ENCODE results near the gene TYRP1.

GRCh38 chr9:12708562-12709298 lies 15.5 kb downstream of the TYRP1 start:
- TF ChIP-seq SUZ12 (IDR thresholded peaks at IDR 0.05; ENCODE audit: extremely low read depth, insufficient read depth, insufficient read length) (no peak), YY1 (IDR thresholded peaks at IDR 0.05; ENCODE audit: insufficient read depth, insufficient read length) (no peak), ZNF274 (IDR thresholded peaks at IDR 0.05; ENCODE audit: low read depth, low read length) (no peak)

All from NT2/D1 (cell line).